DOHH2 (cell line): ENCODE data around the gene LRRC32.

Experiments
- H3F3A ChIP-seq: fragments of 200-600 bp; sonication (generic), shearing (Covaris generic); 2 replicates; pipeline ENCODE4 v1.6.0; 2016; ENCODE audit warnings: antibody characterized with exemption, mild to moderate bottlenecking; ENCODE audit not compliant: control insufficient read depth, insufficient read depth
- H3K27ac ChIP-seq: fragments of 200-600 bp; sonication (generic); 2 replicates; pipeline ENCODE4 v1.5.1; 2014; ENCODE audit warnings: low read depth, mild to moderate bottlenecking, low read length, moderate library complexity
- H3K27me3 ChIP-seq: fragments of 200-600 bp; sonication (generic); 2 replicates; pipeline ENCODE4 v1.6.1; 2014; ENCODE audit warnings: mild to moderate bottlenecking, low read length, mixed read lengths; ENCODE audit not compliant: control insufficient read depth
- H3K36me3 ChIP-seq: fragments of 200-600 bp; sonication (generic); 2 replicates; pipeline ENCODE4 v1.6.1; 2014; ENCODE audit warnings: mild to moderate bottlenecking, low read length, moderate library complexity, mixed read lengths; ENCODE audit not compliant: control insufficient read depth
- H3K4me1 ChIP-seq: fragments of 200-600 bp; sonication (generic); 2 replicates; pipeline ENCODE4 v1.6.1; 2014; ENCODE audit warnings: mild to moderate bottlenecking, low read length, mixed read lengths; ENCODE audit not compliant: control insufficient read depth
- H3K4me2 ChIP-seq: fragments of 200-600 bp; sonication (generic); 2 replicates; pipeline ENCODE4 v1.6.0; 2014; ENCODE audit warnings: mild to moderate bottlenecking, low read length, moderate library complexity
- H3K4me3 ChIP-seq: fragments of 200-600 bp; sonication (generic); 2 replicates; pipeline ENCODE4 v1.5.1; 2014; ENCODE audit warnings: mild to moderate bottlenecking, low read length, mixed read lengths
- H3K79me2 ChIP-seq: fragments of 200-600 bp; sonication (generic); 2 replicates; pipeline ENCODE4 v1.6.1; 2014; ENCODE audit warnings: mild to moderate bottlenecking, low read length, mixed read lengths; ENCODE audit not compliant: control insufficient read depth
- H3K9me2 ChIP-seq: fragments of 200-600 bp; sonication (generic); replicated peaks from 2 replicates; pipeline ENCODE4 v1.6.1; 2014; ENCODE audit warnings: mild to moderate bottlenecking, low read length, mixed read lengths; ENCODE audit not compliant: control insufficient read depth
- H3K9me3 ChIP-seq: fragments of 200-600 bp; sonication (generic); 2 replicates; pipeline ENCODE4 v1.6.1; 2014; ENCODE audit warnings: antibody characterized with exemption, low read length, mixed read lengths; ENCODE audit not compliant: control insufficient read depth, insufficient read depth
- H4K20me1 ChIP-seq: fragments of 200-600 bp; sonication (generic); 2 replicates; pipeline ENCODE4 v1.6.0; 2014; ENCODE audit warnings: low read depth, mild to moderate bottlenecking, antibody characterized with exemption, low read length, moderate library complexity; ENCODE audit not compliant: control insufficient read depth, insufficient read depth
- EZH2phosphoT487 ChIP-seq: fragments of 200-600 bp; sonication (generic); IDR thresholded peaks from 2 replicates; pipeline ENCODE4 v1.6.1; 2017; ENCODE audit warnings: borderline replicate concordance, mild to moderate bottlenecking, antibody characterized with exemption, low read length, moderate library complexity, mixed read lengths
- TF ChIP-seq, protein P1 (sequence below): fragments of 200-600 bp; sonication (generic); IDR thresholded peaks from one replicate; pipeline ENCODE4 v1.5.1; 2014; ENCODE audit warnings: antibody characterized with exemption, mild to moderate bottlenecking, low read depth, low read length; ENCODE audit not compliant: poor library complexity, severe bottlenecking

LRRC32 gene, protein sequence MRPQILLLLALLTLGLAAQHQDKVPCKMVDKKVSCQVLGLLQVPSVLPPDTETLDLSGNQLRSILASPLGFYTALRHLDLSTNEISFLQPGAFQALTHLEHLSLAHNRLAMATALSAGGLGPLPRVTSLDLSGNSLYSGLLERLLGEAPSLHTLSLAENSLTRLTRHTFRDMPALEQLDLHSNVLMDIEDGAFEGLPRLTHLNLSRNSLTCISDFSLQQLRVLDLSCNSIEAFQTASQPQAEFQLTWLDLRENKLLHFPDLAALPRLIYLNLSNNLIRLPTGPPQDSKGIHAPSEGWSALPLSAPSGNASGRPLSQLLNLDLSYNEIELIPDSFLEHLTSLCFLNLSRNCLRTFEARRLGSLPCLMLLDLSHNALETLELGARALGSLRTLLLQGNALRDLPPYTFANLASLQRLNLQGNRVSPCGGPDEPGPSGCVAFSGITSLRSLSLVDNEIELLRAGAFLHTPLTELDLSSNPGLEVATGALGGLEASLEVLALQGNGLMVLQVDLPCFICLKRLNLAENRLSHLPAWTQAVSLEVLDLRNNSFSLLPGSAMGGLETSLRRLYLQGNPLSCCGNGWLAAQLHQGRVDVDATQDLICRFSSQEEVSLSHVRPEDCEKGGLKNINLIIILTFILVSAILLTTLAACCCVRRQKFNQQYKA

DNA sequence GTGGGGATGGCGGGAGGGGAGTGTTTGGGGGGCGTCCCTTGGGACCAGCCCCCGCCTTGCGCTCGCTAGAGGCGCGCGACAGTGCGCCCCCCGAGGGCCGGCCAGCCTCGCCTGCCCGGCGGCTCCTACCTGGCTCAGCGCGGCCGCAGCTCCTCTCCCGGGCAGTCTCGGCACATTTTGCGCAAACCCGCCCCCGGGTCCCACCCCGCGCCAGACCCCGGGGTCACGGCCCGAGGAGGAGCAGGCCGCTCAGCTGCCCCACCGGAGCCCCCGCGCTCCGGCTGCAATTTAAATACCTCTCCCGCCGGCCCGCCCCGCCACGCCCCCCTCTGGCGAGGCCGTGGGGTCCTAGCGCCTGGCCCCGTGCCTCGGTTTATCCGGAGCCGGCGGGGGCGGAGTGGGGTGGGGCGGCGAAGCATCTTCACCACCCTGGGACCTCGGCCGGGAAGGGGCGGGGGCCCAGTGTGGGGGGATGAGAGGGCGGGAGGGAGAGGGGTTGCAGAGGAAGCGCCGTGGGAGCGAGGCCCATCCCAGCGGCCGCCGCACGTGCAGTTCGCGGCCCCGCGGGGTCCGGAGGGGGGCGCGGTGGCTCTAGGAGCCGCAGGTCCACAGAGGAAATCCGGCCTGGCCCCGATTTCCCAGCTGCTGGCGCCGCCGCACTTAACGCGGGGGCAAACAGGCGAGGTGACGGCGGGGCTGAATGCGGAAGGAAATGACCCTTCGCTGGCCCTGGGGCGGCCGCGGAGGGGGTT is at the start of gene LRRC32:
LRRC32 (minus strand) TSS at position 263 of the 752 bp plus-strand sequence. CDS start 4,793 bp downstream, outside the sequence.
- H3K4me1 ChIP-seq: peaks cover 98% of the 10 kb centered on the region
- H3K79me2 ChIP-seq: peaks cover 46% of the 10 kb centered on the region
- no peaks in the 10 kb centered on the region for H3K9me3 ChIP-seq
- H4K20me1 ChIP-seq: no peaks in the 10 kb centered on the region; the same call in 1 of the 2 replicates
- 0 out of 2 replicates have a peak, but pooled peaks cover 2% of the 10 kb centered on the region for H3K27me3 ChIP-seq
- H3K36me3 ChIP-seq: peaks cover 46% of the 10 kb centered on the region
- peak within 1 kb of the TSS; percentile 88 for H3K27ac ChIP-seq
- peaks cover 39% of the 10 kb centered on the region for H3F3A ChIP-seq
- H3K4me3 ChIP-seq: peak within 1 kb of the TSS; percentile 74
- TF ChIP-seq, protein P1, sequence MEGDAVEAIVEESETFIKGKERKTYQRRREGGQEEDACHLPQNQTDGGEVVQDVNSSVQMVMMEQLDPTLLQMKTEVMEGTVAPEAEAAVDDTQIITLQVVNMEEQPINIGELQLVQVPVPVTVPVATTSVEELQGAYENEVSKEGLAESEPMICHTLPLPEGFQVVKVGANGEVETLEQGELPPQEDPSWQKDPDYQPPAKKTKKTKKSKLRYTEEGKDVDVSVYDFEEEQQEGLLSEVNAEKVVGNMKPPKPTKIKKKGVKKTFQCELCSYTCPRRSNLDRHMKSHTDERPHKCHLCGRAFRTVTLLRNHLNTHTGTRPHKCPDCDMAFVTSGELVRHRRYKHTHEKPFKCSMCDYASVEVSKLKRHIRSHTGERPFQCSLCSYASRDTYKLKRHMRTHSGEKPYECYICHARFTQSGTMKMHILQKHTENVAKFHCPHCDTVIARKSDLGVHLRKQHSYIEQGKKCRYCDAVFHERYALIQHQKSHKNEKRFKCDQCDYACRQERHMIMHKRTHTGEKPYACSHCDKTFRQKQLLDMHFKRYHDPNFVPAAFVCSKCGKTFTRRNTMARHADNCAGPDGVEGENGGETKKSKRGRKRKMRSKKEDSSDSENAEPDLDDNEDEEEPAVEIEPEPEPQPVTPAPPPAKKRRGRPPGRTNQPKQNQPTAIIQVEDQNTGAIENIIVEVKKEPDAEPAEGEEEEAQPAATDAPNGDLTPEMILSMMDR: no peak
- no peak for TF ChIP-seq EZH2phosphoT487
- no peaks in the 10 kb centered on the region for H3K9me2 ChIP-seq
- peak within 1 kb of the TSS; percentile 85 for H3K4me2 ChIP-seq

DNA sequence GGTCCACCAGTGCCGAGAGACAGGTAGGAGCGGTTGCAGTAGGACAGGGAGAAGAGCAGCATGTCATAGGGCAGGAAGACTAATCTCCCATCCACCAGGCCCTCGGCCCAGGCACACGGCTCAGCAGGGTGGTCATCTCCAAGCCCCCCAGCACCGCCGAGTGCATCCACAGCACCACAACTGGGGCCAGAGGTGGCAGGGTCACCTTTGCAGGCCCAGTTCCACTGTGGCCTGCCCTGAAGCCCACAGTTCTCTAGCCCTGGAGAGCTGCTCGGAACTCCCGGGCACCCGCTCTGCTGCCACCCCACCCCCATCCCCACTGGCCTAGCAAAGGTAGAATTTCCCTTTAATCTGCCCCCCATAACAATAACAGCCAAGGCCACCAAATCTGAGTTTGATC is 49.1 kb upstream of the LRRC32 start:
- Histone ChIP-seq H4K20me1 (no peaks in the 10 kb centered on the region), H3K79me2 (no peaks in the 10 kb centered on the region)

DNA sequence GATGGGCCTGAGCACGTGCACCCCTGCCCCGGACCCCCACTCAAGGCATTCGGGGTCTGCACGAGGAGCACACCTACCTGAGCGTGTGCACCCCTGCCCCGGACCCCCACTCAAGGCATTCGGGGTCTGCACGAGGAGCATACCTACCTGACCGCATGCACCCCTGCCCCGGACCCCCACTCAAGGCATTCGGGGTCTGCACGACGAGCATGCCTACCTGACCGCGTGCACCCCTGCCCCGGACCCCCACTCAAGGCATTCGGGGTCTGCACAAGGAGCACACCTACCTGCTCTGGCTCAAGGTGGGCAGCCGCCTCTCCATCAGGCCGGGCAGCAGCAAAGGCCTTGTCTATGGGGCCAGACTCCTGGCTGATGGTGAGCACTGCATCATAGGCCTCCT is 48.7 kb upstream of the LRRC32 start:
- Histone ChIP-seq H3K4me3 (no peak overlapping the region), H3K79me2 (no peaks in the 10 kb centered on the region), H4K20me1 (no peaks in the 10 kb centered on the region), H3K27me3 (peaks cover 10% of the 10 kb centered on the region; the same call in 1 of the 2 replicates), H3F3A (no peaks in the 10 kb centered on the region), H3K36me3 (no peaks in the 10 kb centered on the region), H3K27ac (no peak overlapping the region), H3K4me1 (no peaks in the 10 kb centered on the region), H3K9me3 (no peaks in the 10 kb centered on the region), H3K9me2 (no peaks in the 10 kb centered on the region), H3K4me2 (no peak overlapping the region)
- no peak for TF ChIP-seq EZH2phosphoT487
- TF ChIP-seq, protein P1: no peak

More for the DNA sequence above, 49.1 kb upstream of the LRRC32 start:
- no peak for TF ChIP-seq EZH2phosphoT487
- no peak overlapping the region for H3K4me3 ChIP-seq
- no peaks in the 10 kb centered on the region for H3K4me1 ChIP-seq
- H3K36me3 ChIP-seq: no peaks in the 10 kb centered on the region
- no peak overlapping the region for H3K4me2 ChIP-seq
- H3K27me3 ChIP-seq: peaks cover 10% of the 10 kb centered on the region; the same call in 1 of the 2 replicates
- H3K9me2 ChIP-seq: no peaks in the 10 kb centered on the region
- H3F3A ChIP-seq: no peaks in the 10 kb centered on the region
- no peaks in the 10 kb centered on the region for H3K9me3 ChIP-seq
- no peak overlapping the region for H3K27ac ChIP-seq
